A673 (cell line): Measurements from ENCODE around the gene LPP. TPM values are rescaled to one million over a fixed set of nuclear protein-coding genes. Genes with fewer than 3 reads are reported as not detected.

Source experiments
- BruUV-seq: library from RNA; stranded (reverse); fragments of 400-500 nt; replicated peaks from 2 replicates; lab custom pipeline; 2021; lab: Mats Ljungman, UMichigan
- CTCF ChIA-PET: fragments of 300-600 bp; sonication (Branson Sonifier 250); formaldehyde crosslinking; loops from one replicate; lab custom pipeline; 2022; ENCODE audit warnings: antibody characterized with exemption; lab: Charles Lee
- POLR2A ChIA-PET: fragments of 300-600 bp; sonication (Branson Sonifier 250); formaldehyde crosslinking; loops from one replicate; lab custom pipeline; 2022; ENCODE audit warnings: antibody characterized with exemption; ENCODE audit not compliant: low non-redundant PET; lab: Charles Lee
- DNase-seq: peaks from one replicate; pipeline ENCODE4 v3.0.0-alpha.2; 2015; ENCODE audit warnings: low spot score
- H3K27ac ChIP-seq: fragments of 200-600 bp; sonication (generic); 2 replicates; pipeline ENCODE4 v1.5.1; 2016; ENCODE audit warnings: mixed run types, low read depth, mild to moderate bottlenecking, mixed read lengths, antibody characterized with exemption, low read length; ENCODE audit not compliant: poor library complexity, severe bottlenecking
- H3K27me3 ChIP-seq: fragments of 200-600 bp; sonication (generic); replicated peaks from 2 replicates; pipeline ENCODE4 v1.6.1; 2017; ENCODE audit warnings: mixed run types, low read depth, mild to moderate bottlenecking, mixed read lengths, antibody characterized with exemption, low read length; ENCODE audit not compliant: insufficient read depth, poor library complexity
- H3K36me3 ChIP-seq: fragments of 200-600 bp; sonication (generic); 2 replicates; pipeline ENCODE4 v1.6.1; 2016; ENCODE audit warnings: mixed run types, mild to moderate bottlenecking, mixed read lengths, antibody characterized with exemption, low read length; ENCODE audit not compliant: insufficient read depth, poor library complexity, severe bottlenecking
- H3K4me1 ChIP-seq: fragments of 200-600 bp; sonication (generic); 2 replicates; pipeline ENCODE4 v1.6.1; 2017; ENCODE audit warnings: mixed run types, mild to moderate bottlenecking, mixed read lengths, antibody characterized with exemption, low read length; ENCODE audit not compliant: insufficient read depth, poor library complexity, severe bottlenecking
- H3K4me3 ChIP-seq: fragments of 200-600 bp; sonication (generic); 2 replicates; pipeline ENCODE4 v1.5.1; 2016; ENCODE audit warnings: low read depth, mixed run types, mild to moderate bottlenecking, mixed read lengths, low read length; ENCODE audit not compliant: poor library complexity, severe bottlenecking
- H3K9me3 ChIP-seq: fragments of 200-600 bp; sonication (generic); 2 replicates; pipeline ENCODE4 v1.6.1; 2016; ENCODE audit warnings: mixed run types, low read depth, mild to moderate bottlenecking, mixed read lengths, antibody characterized with exemption, low read length; ENCODE audit not compliant: poor library complexity, severe bottlenecking
- EZH2 ChIP-seq: fragments of 200-600 bp; sonication (generic); IDR thresholded peaks from 2 replicates; pipeline ENCODE4 v1.6.1; 2017; ENCODE audit warnings: borderline replicate concordance, low read depth, mild to moderate bottlenecking, mixed read lengths, antibody characterized with exemption, low read length; ENCODE audit not compliant: poor library complexity, severe bottlenecking
- intact Hi-C: fragments of 100-400 bp; cut with micrococcal nuclease; formaldehyde crosslinking; loops from one replicate; pipeline ENCODE4 v1.10.0; 2022; ENCODE audit not compliant: unreplicated experiment
- total RNA-seq: library from RNA; stranded (reverse); gene quantifications from 2 replicates; pipeline ENCODE4 v1.2.3, GENCODE V29; 2021
- TF ChIP-seq, protein P1 (sequence below): fragments of 300-800, 200-600 bp; sonication (generic); conservative IDR thresholded peaks from 2 replicates; pipeline ENCODE4 v1.5.1; 2017; ENCODE audit warnings: low read depth, mild to moderate bottlenecking, antibody characterized with exemption, low read length, moderate library complexity, mixed read lengths

The LPP gene
- total RNA-seq, 1 experiment from 2014 or later: 39.7 TPM

DNA sequence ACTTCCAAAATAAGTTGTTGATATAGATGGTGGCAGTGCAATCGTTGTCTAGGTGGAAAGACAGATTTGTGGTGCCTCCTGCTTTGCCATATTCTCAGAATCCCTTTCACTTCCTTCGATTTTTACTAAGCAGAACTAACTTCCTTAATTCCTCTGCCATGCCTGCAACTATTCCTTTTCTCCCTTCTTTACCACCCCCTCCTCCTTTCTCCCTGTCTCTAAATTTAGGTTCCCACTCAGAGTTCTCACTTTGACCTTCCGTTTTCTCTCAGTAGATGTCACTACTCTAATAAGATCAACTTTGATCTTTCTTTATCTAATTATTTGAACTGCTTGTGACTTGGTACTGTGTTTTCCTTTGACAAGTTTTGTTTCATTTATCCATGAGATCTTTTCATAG, 351.2 kb downstream of the LPP start:
- Histone ChIP-seq H3K27me3 (no peaks in the 10 kb centered on the region), H3K4me3 (no peak overlapping the region), H3K36me3 (peaks cover 5% of the 10 kb centered on the region), H3K4me1 (peaks cover 30% of the 10 kb centered on the region), H3K9me3 (peaks cover 22% of the 10 kb centered on the region), H3K27ac (no peak overlapping the region)
- DNase-seq: no peak
- intact Hi-C loops: no loop called here
- BruUV-seq: no TSS peak
- ChIA-PET CTCF (no interaction called here), POLR2A (no interaction called here)
- TF ChIP-seq, protein P1, sequence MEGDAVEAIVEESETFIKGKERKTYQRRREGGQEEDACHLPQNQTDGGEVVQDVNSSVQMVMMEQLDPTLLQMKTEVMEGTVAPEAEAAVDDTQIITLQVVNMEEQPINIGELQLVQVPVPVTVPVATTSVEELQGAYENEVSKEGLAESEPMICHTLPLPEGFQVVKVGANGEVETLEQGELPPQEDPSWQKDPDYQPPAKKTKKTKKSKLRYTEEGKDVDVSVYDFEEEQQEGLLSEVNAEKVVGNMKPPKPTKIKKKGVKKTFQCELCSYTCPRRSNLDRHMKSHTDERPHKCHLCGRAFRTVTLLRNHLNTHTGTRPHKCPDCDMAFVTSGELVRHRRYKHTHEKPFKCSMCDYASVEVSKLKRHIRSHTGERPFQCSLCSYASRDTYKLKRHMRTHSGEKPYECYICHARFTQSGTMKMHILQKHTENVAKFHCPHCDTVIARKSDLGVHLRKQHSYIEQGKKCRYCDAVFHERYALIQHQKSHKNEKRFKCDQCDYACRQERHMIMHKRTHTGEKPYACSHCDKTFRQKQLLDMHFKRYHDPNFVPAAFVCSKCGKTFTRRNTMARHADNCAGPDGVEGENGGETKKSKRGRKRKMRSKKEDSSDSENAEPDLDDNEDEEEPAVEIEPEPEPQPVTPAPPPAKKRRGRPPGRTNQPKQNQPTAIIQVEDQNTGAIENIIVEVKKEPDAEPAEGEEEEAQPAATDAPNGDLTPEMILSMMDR: no peak
- TF ChIP-seq EZH2: no peak

GRCh38 chr3:188505911-188506310, 352.0 kb downstream of the LPP start:
- Histone ChIP-seq H3K4me3 (no peak overlapping the region), H3K36me3 (peaks cover 5% of the 10 kb centered on the region), H3K27me3 (no peaks in the 10 kb centered on the region), H3K27ac (no peak overlapping the region), H3K4me1 (peaks cover 36% of the 10 kb centered on the region), H3K9me3 (peaks cover 22% of the 10 kb centered on the region)
- ChIA-PET POLR2A (no interaction called here), CTCF (no interaction called here)
- no peak for TF ChIP-seq EZH2
- TF ChIP-seq, protein P1: no peak
- DNase-seq: no peak
- no TSS peak for BruUV-seq
- intact Hi-C loops: no loop called here

DNA sequence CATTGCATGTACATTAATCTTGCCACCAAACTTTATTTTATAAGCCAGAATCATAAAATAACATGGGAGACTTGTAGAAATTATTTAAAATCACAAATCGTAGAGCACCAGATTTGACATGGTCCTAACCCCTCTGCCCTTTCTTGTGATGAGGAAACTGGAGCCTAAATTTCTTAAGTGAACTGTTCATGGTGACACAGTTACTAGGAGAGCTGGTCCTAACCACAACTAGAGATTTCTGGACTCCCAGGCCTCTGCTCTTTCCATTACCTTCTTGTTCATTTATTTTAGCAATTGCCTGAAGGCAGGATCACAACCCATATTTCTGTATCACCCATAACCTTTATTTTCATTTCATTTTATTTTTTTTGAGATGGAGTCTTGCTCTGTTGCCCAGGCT, 352.5 kb downstream of the LPP start:
- Histone ChIP-seq H3K36me3 (peaks cover 5% of the 10 kb centered on the region), H3K27ac (no peak overlapping the region), H3K9me3 (peaks cover 22% of the 10 kb centered on the region), H3K4me3 (no peak overlapping the region), H3K4me1 (peaks cover 38% of the 10 kb centered on the region), H3K27me3 (no peaks in the 10 kb centered on the region)
- BruUV-seq: no TSS peak
- intact Hi-C loops: no loop called here
- DNase-seq: no peak
- ChIA-PET POLR2A (no interaction called here), CTCF (no interaction called here)
- TF ChIP-seq, protein P1: no peak
- TF ChIP-seq EZH2: no peak
